OCI-LY1 (cell line): ENCODE data around the gene EEPD1.

Experiments
- H2AFZ ChIP-seq: fragments of 200-600 bp; sonication (generic), shearing (Covaris generic); 2 replicates; pipeline ENCODE4 v1.6.0; 2014; ENCODE audit warnings: antibody characterized with exemption, mild to moderate bottlenecking, low read length
- H3F3A ChIP-seq: fragments of 200-600 bp; sonication (generic), shearing (Covaris generic); 2 replicates; pipeline ENCODE4 v1.6.0; 2014; ENCODE audit warnings: mild to moderate bottlenecking, antibody characterized with exemption, low read length, moderate library complexity; ENCODE audit not compliant: insufficient read depth
- H3K27ac ChIP-seq: fragments of 200-600 bp; sonication (generic); 2 replicates; pipeline ENCODE4 v1.5.1; 2014; ENCODE audit warnings: low read length, mixed run types, mild to moderate bottlenecking, low read depth; ENCODE audit not compliant: poor library complexity, severe bottlenecking
- H3K27me3 ChIP-seq: fragments of 200-600 bp; sonication (generic); 2 replicates; pipeline ENCODE4 v1.6.0; 2014; ENCODE audit warnings: antibody characterized with exemption, mild to moderate bottlenecking, low read length, moderate library complexity; ENCODE audit not compliant: insufficient read depth
- H3K36me3 ChIP-seq: fragments of 200-600 bp; sonication (generic); 2 replicates; pipeline ENCODE4 v1.6.1; 2014; ENCODE audit warnings: mild to moderate bottlenecking, antibody characterized with exemption, low read length, moderate library complexity, mixed read lengths; ENCODE audit not compliant: insufficient read depth
- H3K4me1 ChIP-seq: fragments of 200-600 bp; sonication (generic); 2 replicates; pipeline ENCODE4 v1.5.1; 2014; ENCODE audit warnings: mild to moderate bottlenecking, low read length, moderate library complexity; ENCODE audit not compliant: insufficient read depth, severe bottlenecking
- H3K4me2 ChIP-seq: fragments of 200-600 bp; sonication (generic), shearing (Covaris generic); 2 replicates; pipeline ENCODE4 v1.6.1; 2014; ENCODE audit warnings: low read length
- H3K4me3 ChIP-seq: fragments of 200-600 bp; sonication (generic); 2 replicates; pipeline ENCODE4 v1.5.1; 2014; ENCODE audit warnings: low read length, low read depth, mild to moderate bottlenecking, mixed read lengths; ENCODE audit not compliant: poor library complexity, severe bottlenecking
- H3K79me2 ChIP-seq: fragments of 200-600 bp; shearing (Covaris generic); 2 replicates; pipeline ENCODE4 v1.6.1; 2016; ENCODE audit warnings: mixed run types, low read length, mixed read lengths; ENCODE audit not compliant: insufficient read depth
- H3K9ac ChIP-seq: fragments of 200-600 bp; sonication (generic), shearing (Covaris generic); 2 replicates; pipeline ENCODE4 v1.6.1; 2014; ENCODE audit warnings: mild to moderate bottlenecking, low read length, mixed read lengths
- H3K9me2 ChIP-seq: fragments of 200-600 bp; sonication (generic), shearing (Covaris generic); 2 replicates; pipeline ENCODE4 v1.6.1; 2014; ENCODE audit warnings: low read depth, mild to moderate bottlenecking, low read length, mixed read lengths
- H3K9me3 ChIP-seq: fragments of 200-600 bp; shearing (Covaris generic); 2 replicates; pipeline ENCODE4 v1.6.1; 2014; ENCODE audit warnings: low read length, mixed read lengths
- H4K20me1 ChIP-seq: fragments of 200-600 bp; sonication (generic), shearing (Covaris generic); 2 replicates; pipeline ENCODE4 v1.6.0; 2016; ENCODE audit warnings: mild to moderate bottlenecking, low read length; ENCODE audit not compliant: insufficient read depth
- CTCF ChIP-seq: fragments of 200-600 bp; sonication (generic), shearing (Covaris generic); IDR thresholded peaks from 2 replicates; pipeline ENCODE4 v1.5.1; 2017; ENCODE audit warnings: mild to moderate bottlenecking, antibody characterized with exemption, low read length, moderate library complexity, mixed read lengths
- EZH2 ChIP-seq: fragments of 200-600 bp; sonication (generic), shearing (Covaris generic); IDR thresholded peaks from 2 replicates; pipeline ENCODE4 v1.8.0; 2017; ENCODE audit warnings: borderline replicate concordance, mixed run types, mild to moderate bottlenecking, antibody characterized with exemption, low read length, moderate library complexity, mixed read lengths

Gene EEPD1

GRCh38 chr7:36280840-36281812, 128.1 kb downstream of the EEPD1 start:
- H3K4me2 ChIP-seq = peak overlapping the region; percentile 10; the same call in 1 of the 2 replicates

GRCh38 chr7:36281945-36282717, 129.1 kb downstream of the EEPD1 start:
- TF ChIP-seq CTCF = no peak
- no peak for TF ChIP-seq EZH2
- Histone ChIP-seq H3F3A (no peaks in the 10 kb centered on the region), H3K27ac (peak overlapping the region; percentile 83), H3K4me3 (no peak overlapping the region), H4K20me1 (no peaks in the 10 kb centered on the region), H2AFZ (no peak overlapping the region), H3K36me3 (no peaks in the 10 kb centered on the region), H3K9me2 (no peaks in the 10 kb centered on the region), H3K9ac (no peak overlapping the region), H3K9me3 (no peaks in the 10 kb centered on the region), H3K27me3 (no peaks in the 10 kb centered on the region), H3K4me1 (peaks cover 90% of the 10 kb centered on the region), H3K79me2 (no peaks in the 10 kb centered on the region), H3K4me2 (no peak overlapping the region)

More at GRCh38 chr7:36280840-36281812, 128.1 kb downstream of the EEPD1 start:
- Histone ChIP-seq H3K27me3 (no peaks in the 10 kb centered on the region), H3K79me2 (no peaks in the 10 kb centered on the region), H3F3A (no peaks in the 10 kb centered on the region), H4K20me1 (no peaks in the 10 kb centered on the region), H3K4me3 (no peak overlapping the region), H2AFZ (no peak overlapping the region), H3K4me1 (peaks cover 90% of the 10 kb centered on the region), H3K9me3 (no peaks in the 10 kb centered on the region), H3K27ac (peak overlapping the region; percentile 83), H3K9me2 (no peaks in the 10 kb centered on the region), H3K36me3 (no peaks in the 10 kb centered on the region), H3K9ac (no peak overlapping the region; the same call in 1 of the 2 replicates)
- TF ChIP-seq EZH2 (no peak), CTCF (no peak)

GRCh38 chr7:36283181-36283580, 130.1 kb downstream of the EEPD1 start:
- TF ChIP-seq EZH2 (no peak), CTCF (no peak)
- Histone ChIP-seq H3K9me3 (no peaks in the 10 kb centered on the region), H3K27me3 (no peaks in the 10 kb centered on the region), H3K9me2 (no peaks in the 10 kb centered on the region), H3K79me2 (no peaks in the 10 kb centered on the region), H4K20me1 (no peaks in the 10 kb centered on the region), H3F3A (no peaks in the 10 kb centered on the region), H3K4me1 (peaks cover 90% of the 10 kb centered on the region), H3K36me3 (no peaks in the 10 kb centered on the region), H3K9ac (no peak overlapping the region; the same call in 1 of the 2 replicates), H3K4me2 (peak overlapping the region; percentile 3; the same call in 1 of the 2 replicates), H2AFZ (no peak overlapping the region), H3K4me3 (no peak overlapping the region), H3K27ac (peak overlapping the region; percentile 83)
